ENCODE measurements around the gene PRICKLE2. TPM values are rescaled to one million over a fixed set of nuclear protein-coding genes. Genes with fewer than 3 reads are reported as not detected.

PRICKLE2 gene
- total RNA-seq, 1 donor from 2014 or later = 84.4 TPM

DNA sequence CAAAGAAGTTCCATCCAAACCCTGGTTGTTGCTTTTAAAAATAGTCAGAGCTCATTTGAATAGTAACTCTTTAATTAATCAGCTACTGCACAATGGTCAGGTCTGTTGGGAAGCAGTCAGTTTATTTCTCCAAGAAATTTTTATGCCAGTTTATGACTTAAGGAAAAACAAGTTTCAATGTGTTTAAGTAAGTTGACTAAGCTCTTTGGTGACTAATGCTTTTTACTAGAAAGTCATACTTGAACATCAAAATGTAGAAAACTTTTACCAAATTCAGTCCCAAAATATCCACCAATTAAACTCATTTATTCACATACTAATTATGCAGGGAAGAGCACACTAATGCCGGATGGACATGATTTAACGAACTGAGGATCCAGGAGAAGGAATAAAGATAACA, 22.1 kb downstream of the PRICKLE2 start:
- DNase-seq (ENCODE audit: low read depth) (no peak), FAIRE-seq (peak; percentile 9)
- no peaks in the 10 kb centered on the region for H3K27me3 ChIP-seq (ENCODE audit: insufficient read depth, low read length)
- peak overlapping the region; percentile 27 for H3K4me3 Mint-ChIP-seq (ENCODE audit: unreplicated experiment)
- H3K36me3 Mint-ChIP-seq (ENCODE audit: low read depth, unreplicated experiment) = peaks cover 17% of the 10 kb centered on the region
- no peak overlapping the region for H3K27ac ChIP-seq (ENCODE audit: low read depth, low read length)
- no peaks in the 10 kb centered on the region for H3K9me3 ChIP-seq (ENCODE audit: insufficient read depth, low read depth, low read length)
- H3K4me3 ChIP-seq (ENCODE audit: insufficient read depth, low read depth, low read length) = no peak overlapping the region
- no peak overlapping the region for H2AFZ ChIP-seq (ENCODE audit: low read depth, low read length)
- no peak overlapping the region for H3K27ac Mint-ChIP-seq (ENCODE audit: unreplicated experiment)
- H3K79me2 ChIP-seq (ENCODE audit: insufficient read depth, low read length) = peaks cover 95% of the 10 kb centered on the region
- no peaks in the 10 kb centered on the region for H3K27me3 Mint-ChIP-seq (ENCODE audit: low read depth, unreplicated experiment)
- H3K9me3 Mint-ChIP-seq (ENCODE audit: unreplicated experiment) = no peaks in the 10 kb centered on the region
- TF ChIP-seq, protein P1, sequence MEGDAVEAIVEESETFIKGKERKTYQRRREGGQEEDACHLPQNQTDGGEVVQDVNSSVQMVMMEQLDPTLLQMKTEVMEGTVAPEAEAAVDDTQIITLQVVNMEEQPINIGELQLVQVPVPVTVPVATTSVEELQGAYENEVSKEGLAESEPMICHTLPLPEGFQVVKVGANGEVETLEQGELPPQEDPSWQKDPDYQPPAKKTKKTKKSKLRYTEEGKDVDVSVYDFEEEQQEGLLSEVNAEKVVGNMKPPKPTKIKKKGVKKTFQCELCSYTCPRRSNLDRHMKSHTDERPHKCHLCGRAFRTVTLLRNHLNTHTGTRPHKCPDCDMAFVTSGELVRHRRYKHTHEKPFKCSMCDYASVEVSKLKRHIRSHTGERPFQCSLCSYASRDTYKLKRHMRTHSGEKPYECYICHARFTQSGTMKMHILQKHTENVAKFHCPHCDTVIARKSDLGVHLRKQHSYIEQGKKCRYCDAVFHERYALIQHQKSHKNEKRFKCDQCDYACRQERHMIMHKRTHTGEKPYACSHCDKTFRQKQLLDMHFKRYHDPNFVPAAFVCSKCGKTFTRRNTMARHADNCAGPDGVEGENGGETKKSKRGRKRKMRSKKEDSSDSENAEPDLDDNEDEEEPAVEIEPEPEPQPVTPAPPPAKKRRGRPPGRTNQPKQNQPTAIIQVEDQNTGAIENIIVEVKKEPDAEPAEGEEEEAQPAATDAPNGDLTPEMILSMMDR (IDR thresholded peaks at IDR 0.05; ENCODE audit: insufficient read depth, low read depth, low read length) = no peak
- no peak for TF ChIP-seq EZH2 (IDR thresholded peaks at IDR 0.05; ENCODE audit: insufficient read depth, low read length)
- peaks cover 61% of the 10 kb centered on the region for H3K4me1 Mint-ChIP-seq (ENCODE audit: low read depth, unreplicated experiment)
- peaks cover 61% of the 10 kb centered on the region for H4K20me1 ChIP-seq (ENCODE audit: insufficient read depth, low read length)
- peaks cover 6% of the 10 kb centered on the region for H3K4me1 ChIP-seq (ENCODE audit: insufficient read depth, low read length)
- H3K9ac ChIP-seq (ENCODE audit: low read length) = no peak overlapping the region
- no peaks in the 10 kb centered on the region for H3K36me3 ChIP-seq (ENCODE audit: insufficient read depth, low read length)
- peak overlapping the region; percentile 0 for H3K4me2 ChIP-seq (ENCODE audit: low read length)

DNA sequence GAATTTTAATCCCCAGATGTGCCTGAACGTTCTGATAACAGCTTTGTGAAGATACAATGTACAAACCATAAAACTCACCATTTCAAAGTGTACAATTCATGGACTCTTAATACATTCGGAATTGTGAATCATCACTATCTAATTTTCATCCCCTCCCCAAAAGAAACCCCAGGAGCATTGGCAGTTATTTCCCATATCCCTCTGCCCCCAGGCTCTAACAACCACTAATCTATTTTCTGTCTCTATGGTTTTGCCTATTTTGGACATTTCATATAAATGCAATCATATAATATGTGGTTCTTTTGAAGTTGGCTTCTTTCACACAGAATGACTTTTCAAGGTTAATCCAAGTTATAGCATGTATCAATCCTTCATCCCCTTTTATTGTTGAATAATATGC, 25.3 kb downstream of the PRICKLE2 start:
- DNase-seq (ENCODE audit: low read depth) = no peak
- Histone ChIP-seq H3K4me1 (ENCODE audit: insufficient read depth, low read length) (peaks cover 2% of the 10 kb centered on the region), H3K9me3 (ENCODE audit: insufficient read depth, low read depth, low read length) (no peaks in the 10 kb centered on the region), H3K9ac (ENCODE audit: low read length) (no peak overlapping the region), H3K79me2 (ENCODE audit: insufficient read depth, low read length) (peaks cover 90% of the 10 kb centered on the region), H3K4me3 (ENCODE audit: insufficient read depth, low read depth, low read length) (no peak overlapping the region), H2AFZ (ENCODE audit: low read depth, low read length) (no peak overlapping the region), H3K27ac (ENCODE audit: low read depth, low read length) (no peak overlapping the region), H4K20me1 (ENCODE audit: insufficient read depth, low read length) (peaks cover 30% of the 10 kb centered on the region), H3K27me3 (ENCODE audit: insufficient read depth, low read length) (no peaks in the 10 kb centered on the region), H3K4me2 (ENCODE audit: low read length) (no peak overlapping the region), H3K36me3 (ENCODE audit: insufficient read depth, low read length) (peaks cover 15% of the 10 kb centered on the region)
- peaks cover 22% of the 10 kb centered on the region for H3K36me3 Mint-ChIP-seq (ENCODE audit: low read depth, unreplicated experiment)
- no peaks in the 10 kb centered on the region for H3K27me3 Mint-ChIP-seq (ENCODE audit: low read depth, unreplicated experiment)
- no peak for FAIRE-seq
- H3K27ac Mint-ChIP-seq (ENCODE audit: unreplicated experiment) = no peak overlapping the region
- no peaks in the 10 kb centered on the region for H3K9me3 Mint-ChIP-seq (ENCODE audit: unreplicated experiment)
- H3K4me3 Mint-ChIP-seq (ENCODE audit: unreplicated experiment) = no peak overlapping the region
- H3K4me1 Mint-ChIP-seq (ENCODE audit: low read depth, unreplicated experiment) = peaks cover 36% of the 10 kb centered on the region
- TF ChIP-seq, protein P1 (IDR thresholded peaks at IDR 0.05; ENCODE audit: insufficient read depth, low read depth, low read length) = no peak
- TF ChIP-seq EZH2 (IDR thresholded peaks at IDR 0.05; ENCODE audit: insufficient read depth, low read length) = no peak

- Histone ChIP-seq H3K4me1 (ENCODE audit: insufficient read depth, low read length) (peaks cover 5% of the 10 kb centered on the region), H2AFZ (ENCODE audit: low read depth, low read length) (no peak overlapping the region), H3K9me3 (ENCODE audit: insufficient read depth, low read depth, low read length) (no peaks in the 10 kb centered on the region), H3K36me3 (ENCODE audit: insufficient read depth, low read length) (peaks cover 23% of the 10 kb centered on the region), H3K9ac (ENCODE audit: low read length) (no peak overlapping the region), H3K4me2 (ENCODE audit: low read length) (no peak overlapping the region), H4K20me1 (ENCODE audit: insufficient read depth, low read length) (peaks cover 7% of the 10 kb centered on the region), H3K27me3 (ENCODE audit: insufficient read depth, low read length) (no peaks in the 10 kb centered on the region), H3K27ac (ENCODE audit: low read depth, low read length) (no peak overlapping the region), H3K79me2 (ENCODE audit: insufficient read depth, low read length) (peaks cover 90% of the 10 kb centered on the region), H3K4me3 (ENCODE audit: insufficient read depth, low read depth, low read length) (no peak overlapping the region)
- Mint-ChIP-seq H3K27me3 (ENCODE audit: low read depth, unreplicated experiment) (no peaks in the 10 kb centered on the region), H3K4me1 (ENCODE audit: low read depth, unreplicated experiment) (peaks cover 10% of the 10 kb centered on the region), H3K27ac (ENCODE audit: unreplicated experiment) (no peak overlapping the region), H3K36me3 (ENCODE audit: low read depth, unreplicated experiment) (peaks cover 45% of the 10 kb centered on the region), H3K4me3 (ENCODE audit: unreplicated experiment) (no peak overlapping the region), H3K9me3 (ENCODE audit: unreplicated experiment) (peaks cover 7% of the 10 kb centered on the region)
- DNase-seq (ENCODE audit: low read depth) = no peak
- TF ChIP-seq, protein P1 (IDR thresholded peaks at IDR 0.05; ENCODE audit: insufficient read depth, low read depth, low read length) = no peak
- TF ChIP-seq EZH2 (IDR thresholded peaks at IDR 0.05; ENCODE audit: insufficient read depth, low read length) = no peak
- no peak for FAIRE-seq
These were observed 28.9 kb downstream of the PRICKLE2 start for GRCh38 chr3:64196236-64196929.
